HUES6 (cell line): ENCODE results near the gene EFCAB6.

Source experiments
- H3K27ac ChIP-seq: 2 replicates; pipeline ENCODE4 v1.7.0; 2013; ENCODE audit warnings: low read depth, mild to moderate bottlenecking, low read length, inconsistent platforms
- H3K27me3 ChIP-seq: 2 replicates; pipeline ENCODE4 v1.6.1; 2013; ENCODE audit warnings: low read length; ENCODE audit not compliant: control insufficient read depth, insufficient read depth
- H3K36me3 ChIP-seq: 2 replicates; pipeline ENCODE4 v1.6.1; 2013; ENCODE audit warnings: low read length; ENCODE audit not compliant: control insufficient read depth, insufficient read depth
- H3K4me1 ChIP-seq: 2 replicates; pipeline ENCODE4 v1.6.1; 2013; ENCODE audit warnings: low read length; ENCODE audit not compliant: control insufficient read depth, insufficient read depth
- H3K4me3 ChIP-seq: 2 replicates; pipeline ENCODE4 v1.5.1; 2013; ENCODE audit warnings: low read depth, low read length
- H3K9ac ChIP-seq: one replicate; pipeline ENCODE4 v1.6.1; 2013; ENCODE audit warnings: mild to moderate bottlenecking, low read length
- H3K9me3 ChIP-seq: 2 replicates; pipeline ENCODE4 v1.6.1; 2013; ENCODE audit warnings: low read depth, low read length; ENCODE audit not compliant: control insufficient read depth, insufficient read depth

EFCAB6 gene

DNA sequence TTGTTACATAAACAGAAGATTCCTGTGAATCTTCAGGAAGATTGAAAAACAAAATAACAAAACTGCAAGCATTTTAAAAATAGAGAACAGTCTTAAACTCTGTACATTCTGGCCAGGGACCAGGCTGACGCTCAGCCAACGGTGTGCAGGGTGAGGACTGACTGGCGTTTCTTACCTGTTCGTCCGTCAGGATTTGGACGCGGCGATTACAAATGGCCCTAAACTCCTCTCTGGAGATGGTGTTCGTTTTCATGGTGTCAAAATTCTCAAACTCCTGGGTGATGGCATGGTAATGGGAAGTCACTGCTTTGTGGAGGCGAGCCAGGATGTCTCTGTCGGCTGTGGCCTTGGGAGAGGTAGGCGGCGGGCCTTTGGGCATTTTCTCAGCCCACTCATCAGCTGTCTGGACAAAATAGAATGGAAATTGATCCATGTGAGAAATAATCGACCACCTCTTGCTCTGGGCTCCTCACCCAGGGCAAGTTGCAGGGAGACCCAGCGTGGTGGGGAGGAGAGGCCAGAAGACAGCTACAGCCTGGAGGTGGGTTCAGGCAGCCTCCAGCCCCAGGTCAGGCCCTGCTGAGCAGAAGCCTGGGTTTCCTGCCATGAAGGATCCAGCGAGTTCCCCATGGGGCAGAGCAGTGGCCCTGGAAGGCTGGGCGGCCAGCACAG is 257.3 kb downstream of the EFCAB6 start:
- Histone ChIP-seq H3K9ac (no peak overlapping the region), H3K4me1 (0 out of 2 replicates have a peak, but pooled peaks cover 4% of the 10 kb centered on the region), H3K9me3 (peaks cover 21% of the 10 kb centered on the region), H3K27me3 (no peaks in the 10 kb centered on the region), H3K27ac (no peak overlapping the region), H3K4me3 (no peak overlapping the region), H3K36me3 (no peaks in the 10 kb centered on the region)

DNA sequence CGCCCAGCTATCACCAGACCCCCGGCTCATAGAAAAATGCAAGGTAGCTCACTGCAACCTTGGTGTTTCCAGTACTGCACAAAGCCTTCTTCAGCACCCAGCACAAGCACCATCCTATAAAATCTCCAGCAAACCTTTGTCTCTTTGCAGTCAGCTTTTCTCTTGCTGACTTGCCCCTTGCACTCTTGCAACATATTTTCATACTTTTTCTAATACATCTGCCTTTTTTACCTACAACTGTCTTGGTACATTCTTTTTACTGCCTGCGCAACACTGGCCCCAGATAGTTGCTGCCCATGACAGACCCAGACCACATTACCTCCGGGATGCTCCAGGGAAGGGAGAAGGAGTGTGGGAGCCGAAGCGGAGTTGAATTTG is 257.9 kb downstream of the EFCAB6 start:
- no peaks in the 10 kb centered on the region for H3K36me3 ChIP-seq

DNA sequence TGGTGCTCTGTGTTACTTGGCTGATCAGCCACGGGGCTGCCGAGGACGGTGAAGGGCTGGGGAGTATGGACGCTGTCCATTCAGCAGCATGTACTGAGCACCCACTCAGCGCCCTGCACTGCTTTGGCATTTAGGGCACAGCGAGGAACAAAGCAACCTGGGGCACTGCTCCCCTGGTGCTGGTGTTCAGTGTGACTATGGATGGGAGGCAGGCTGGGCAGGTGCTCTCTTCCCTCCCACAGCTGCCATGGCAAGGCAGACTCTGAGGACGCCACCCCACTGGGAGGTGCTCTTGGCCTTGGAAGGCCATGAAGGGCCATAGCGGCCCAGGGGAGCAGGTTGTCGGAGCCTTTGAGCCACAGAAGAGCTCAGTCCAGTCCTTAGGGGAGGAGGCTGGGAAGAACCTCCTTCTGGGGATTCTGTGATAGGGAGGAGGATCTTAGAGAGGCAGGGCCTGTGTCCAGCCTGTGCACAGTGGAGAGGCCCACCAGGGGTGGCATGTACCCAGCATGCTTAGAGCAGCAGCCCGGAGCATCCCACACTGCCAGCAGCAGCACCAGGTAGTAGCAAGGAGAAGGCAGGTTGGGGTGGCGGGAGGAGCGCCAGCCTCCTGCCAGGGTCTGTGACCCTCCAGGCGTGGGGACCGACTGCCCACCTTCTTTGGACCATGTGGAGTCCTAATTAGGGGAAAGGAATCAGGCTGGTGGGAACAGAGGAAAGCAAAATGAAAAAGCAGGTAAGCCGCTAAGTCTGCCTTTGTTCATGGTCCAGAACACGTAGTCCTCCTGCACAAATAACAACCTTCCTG is 258.4 kb downstream of the EFCAB6 start:
- H3K4me1 ChIP-seq: 0 out of 2 replicates have a peak, but pooled peaks cover 4% of the 10 kb centered on the region
- no peak overlapping the region for H3K4me3 ChIP-seq
- H3K9me3 ChIP-seq: peaks cover 21% of the 10 kb centered on the region
- H3K27me3 ChIP-seq: no peaks in the 10 kb centered on the region
- no peak overlapping the region for H3K9ac ChIP-seq
- no peaks in the 10 kb centered on the region for H3K36me3 ChIP-seq
- no peak overlapping the region for H3K27ac ChIP-seq

More for the DNA sequence above, 257.9 kb downstream of the EFCAB6 start:
- Histone ChIP-seq H3K27ac (no peak overlapping the region), H3K9ac (no peak overlapping the region), H3K27me3 (no peaks in the 10 kb centered on the region), H3K9me3 (peaks cover 21% of the 10 kb centered on the region), H3K4me1 (0 out of 2 replicates have a peak, but pooled peaks cover 4% of the 10 kb centered on the region), H3K4me3 (no peak overlapping the region)

- Histone ChIP-seq H3K36me3 (no peaks in the 10 kb centered on the region), H3K27me3 (no peaks in the 10 kb centered on the region), H3K9me3 (peaks cover 16% of the 10 kb centered on the region), H3K9ac (no peak overlapping the region), H3K4me3 (no peak overlapping the region), H3K4me1 (0 out of 2 replicates have a peak, but pooled peaks cover 4% of the 10 kb centered on the region), H3K27ac (no peak overlapping the region)
These were observed 261.4 kb downstream of the EFCAB6 start for GRCh38 chr22:43550672-43551071.

DNA sequence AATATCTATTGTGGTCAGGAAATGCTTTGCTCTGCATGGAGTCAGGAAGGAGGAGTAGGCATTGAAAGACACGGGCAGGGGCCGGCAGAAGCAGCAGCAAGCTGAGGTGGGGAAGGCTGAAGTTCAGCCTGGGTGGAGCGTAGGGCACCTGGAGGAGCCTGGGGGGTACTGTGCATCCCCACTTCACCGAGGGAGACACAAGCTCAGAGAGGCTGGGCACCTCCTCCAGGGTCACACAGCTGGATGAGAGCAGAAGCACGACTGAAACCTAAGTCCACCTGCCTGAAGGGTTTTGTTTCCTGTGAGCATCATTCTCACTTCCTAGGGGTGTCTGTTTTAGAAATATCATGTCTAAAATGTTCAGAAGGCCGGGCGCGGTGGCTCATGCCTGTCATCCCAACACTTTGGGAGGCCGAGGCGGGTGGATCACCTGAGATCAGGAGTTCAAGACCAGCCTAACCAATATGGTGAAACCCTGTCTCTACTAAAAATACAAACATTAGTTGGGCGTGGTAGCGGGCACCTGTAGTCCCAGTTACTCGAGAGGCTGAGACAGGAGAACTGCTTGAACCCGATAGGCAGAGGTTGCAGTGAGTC is 262.0 kb downstream of the EFCAB6 start:
- no peaks in the 10 kb centered on the region for H3K27me3 ChIP-seq

DNA sequence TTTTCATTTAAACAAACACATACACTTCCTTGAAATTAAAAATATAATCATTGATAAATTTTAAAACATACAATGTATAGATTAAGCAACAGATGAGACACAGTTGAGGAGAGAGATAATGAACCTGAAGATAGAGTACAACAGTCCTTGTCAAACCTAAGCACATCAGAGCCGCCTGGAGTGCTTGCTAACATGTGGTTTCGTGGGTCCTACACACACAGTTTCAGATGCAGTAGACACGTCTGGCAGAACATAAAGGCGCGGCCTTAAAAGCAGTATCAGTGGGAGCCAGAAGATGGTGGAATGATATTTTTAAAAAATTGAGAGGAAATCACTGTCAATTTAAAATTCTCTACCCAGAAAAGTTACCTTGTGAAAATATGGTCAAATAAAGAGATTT is 265.9 kb downstream of the EFCAB6 start:
- 0 out of 2 replicates have a peak, but pooled peaks cover 4% of the 10 kb centered on the region for H3K4me1 ChIP-seq
- no peaks in the 10 kb centered on the region for H3K27me3 ChIP-seq
- H3K9me3 ChIP-seq: no peaks in the 10 kb centered on the region
- H3K9ac ChIP-seq: no peak overlapping the region
- no peaks in the 10 kb centered on the region for H3K36me3 ChIP-seq
- H3K4me3 ChIP-seq: no peak overlapping the region
- no peak overlapping the region for H3K27ac ChIP-seq

More for the DNA sequence above, 262.0 kb downstream of the EFCAB6 start:
- peaks cover 16% of the 10 kb centered on the region for H3K9me3 ChIP-seq
- H3K9ac ChIP-seq: no peak overlapping the region
- no peak overlapping the region for H3K4me3 ChIP-seq
- no peak overlapping the region for H3K27ac ChIP-seq
- 0 out of 2 replicates have a peak, but pooled peaks cover 4% of the 10 kb centered on the region for H3K4me1 ChIP-seq
- H3K36me3 ChIP-seq: no peaks in the 10 kb centered on the region

DNA sequence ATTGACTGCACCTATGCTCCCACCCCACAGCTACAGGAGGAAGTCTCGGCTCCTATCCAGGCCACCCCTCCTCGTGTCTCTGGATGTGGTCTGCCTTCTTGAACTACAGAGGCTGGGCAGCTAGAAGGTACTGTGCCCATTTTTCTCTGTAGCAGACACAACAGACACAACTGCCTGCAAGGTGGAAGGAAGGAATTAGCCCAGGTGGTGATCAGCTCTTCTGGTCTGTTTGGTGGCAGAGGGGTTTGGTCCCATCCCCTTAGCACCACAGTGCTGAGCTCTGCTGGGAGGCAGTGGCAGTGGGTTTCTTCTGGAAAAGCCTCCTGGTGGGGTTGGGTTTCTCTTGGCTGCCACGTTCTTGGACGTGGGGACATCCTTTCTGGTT is 267.8 kb downstream of the EFCAB6 start:
- Histone ChIP-seq H3K27me3 (no peaks in the 10 kb centered on the region), H3K27ac (no peak overlapping the region), H3K9me3 (no peaks in the 10 kb centered on the region)

DNA sequence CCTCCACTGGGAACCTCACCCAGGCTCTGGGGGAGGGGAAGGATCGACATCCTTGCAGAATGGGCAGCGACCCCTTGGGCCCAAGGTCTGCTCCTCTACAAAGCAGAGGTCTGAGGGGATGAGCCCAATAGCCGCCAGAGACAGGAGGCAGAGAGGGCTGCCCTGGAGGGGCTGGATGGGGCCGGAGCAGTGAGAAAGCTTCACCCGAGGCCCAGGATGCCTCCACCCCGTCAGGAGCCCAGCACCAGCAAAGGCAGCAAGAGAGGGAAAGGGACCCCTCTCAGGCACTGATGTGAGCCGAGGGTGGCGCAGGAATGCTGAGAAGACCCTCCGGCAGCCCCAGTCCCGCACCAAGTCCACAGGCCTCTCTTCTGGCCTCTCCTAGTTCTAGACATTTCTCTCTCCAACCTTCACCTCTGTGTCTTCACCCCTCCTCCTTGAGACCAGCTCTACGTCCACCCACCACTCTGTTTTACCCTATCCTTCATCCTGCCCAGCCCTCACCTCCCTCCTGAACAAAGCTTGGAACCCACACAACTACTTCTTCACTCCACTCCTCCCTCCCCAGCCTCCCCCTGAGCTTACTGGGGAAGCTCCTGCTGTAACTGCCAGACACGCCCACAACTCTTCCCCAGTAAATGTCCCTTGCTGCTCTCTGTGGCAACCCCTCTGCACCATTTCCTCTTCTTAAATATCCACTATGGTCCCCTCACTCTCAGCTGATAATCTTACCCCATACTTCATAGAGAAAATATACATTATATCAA is 268.4 kb downstream of the EFCAB6 start:
- H3K27me3 ChIP-seq: no peaks in the 10 kb centered on the region
- no peaks in the 10 kb centered on the region for H3K4me1 ChIP-seq
- H3K4me3 ChIP-seq: no peak overlapping the region
- no peaks in the 10 kb centered on the region for H3K36me3 ChIP-seq
- no peaks in the 10 kb centered on the region for H3K9me3 ChIP-seq
- no peak overlapping the region for H3K9ac ChIP-seq
- H3K27ac ChIP-seq: no peak overlapping the region

More for the DNA sequence above, 267.8 kb downstream of the EFCAB6 start:
- Histone ChIP-seq H3K9ac (no peak overlapping the region), H3K4me3 (no peak overlapping the region), H3K36me3 (no peaks in the 10 kb centered on the region), H3K4me1 (no peaks in the 10 kb centered on the region)

GRCh38 chr22:43542681-43543521 is 269.2 kb downstream of the EFCAB6 start:
- Histone ChIP-seq H3K9ac (no peak overlapping the region), H3K4me3 (no peak overlapping the region), H3K27me3 (no peaks in the 10 kb centered on the region), H3K4me1 (no peaks in the 10 kb centered on the region), H3K36me3 (no peaks in the 10 kb centered on the region), H3K27ac (no peak overlapping the region), H3K9me3 (no peaks in the 10 kb centered on the region)
